ENCODE results near the gene SLC6A3.
"Not testable (repeated sequence)": the region's sequence is repeated elsewhere in the genome, so short reads cannot be mapped to it uniquely, and the experiment has no call there.

Gene SLC6A3

DNA sequence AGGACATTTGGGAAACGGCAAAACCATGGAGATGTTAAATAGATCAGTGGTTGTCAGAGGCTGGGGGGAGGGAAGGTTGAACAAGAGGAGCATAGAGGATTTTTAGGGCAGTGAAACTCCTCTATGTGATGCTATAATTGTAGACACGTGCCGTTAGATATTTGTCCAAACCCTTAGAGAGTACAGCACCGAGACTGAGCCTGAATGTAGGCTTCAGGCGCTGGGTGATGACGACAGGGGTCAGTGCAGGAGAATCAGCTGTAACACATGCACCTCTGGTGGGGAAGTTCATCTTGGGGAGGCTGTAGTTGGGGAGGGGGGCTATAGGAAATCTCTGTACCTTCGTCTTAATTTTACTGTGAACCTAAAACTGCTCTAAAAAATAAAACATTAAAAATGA lies 78.1 kb downstream of the SLC6A3 start:
- no peak for DNase-seq

DNA sequence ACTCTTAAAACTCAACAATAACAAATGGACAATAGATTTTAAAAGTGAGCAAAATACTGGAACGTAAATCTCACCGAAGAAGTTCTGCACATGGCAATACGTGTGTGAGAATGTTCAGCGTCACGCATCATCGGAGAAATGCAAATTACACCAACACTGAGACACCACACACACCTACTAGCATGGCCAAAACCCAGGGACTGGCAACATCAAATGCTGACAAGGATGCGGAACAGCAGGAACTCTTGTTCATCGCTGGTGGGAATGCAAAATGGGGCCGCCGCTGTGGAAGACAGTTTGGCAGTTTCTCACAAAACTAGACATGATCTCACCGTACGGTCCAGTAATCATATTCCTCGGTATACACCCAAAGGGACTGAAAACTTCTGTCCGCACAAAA lies 78.7 kb downstream of the SLC6A3 start:
- DNase-seq: no peak

DNA sequence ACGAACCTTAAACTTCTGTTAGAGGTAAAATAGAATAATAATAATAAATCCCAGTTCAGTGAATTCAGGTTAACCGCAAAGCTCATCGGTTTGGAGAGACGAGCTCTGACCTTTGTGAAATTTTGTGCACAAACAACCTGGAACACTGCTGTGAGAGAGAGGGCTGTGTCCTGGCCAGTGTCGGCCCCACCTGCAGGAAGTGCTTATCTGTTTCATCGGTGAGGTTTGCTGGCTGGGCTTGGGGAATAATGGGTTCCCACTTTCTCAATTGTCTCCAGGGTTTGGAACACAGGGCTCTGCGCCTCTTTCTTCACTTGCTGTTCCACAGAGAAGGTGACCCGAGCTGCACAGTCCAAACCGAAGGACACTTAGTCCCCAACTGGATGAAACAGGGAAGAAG lies 81.0 kb downstream of the SLC6A3 start:
- DNase-seq: no peak

DNA sequence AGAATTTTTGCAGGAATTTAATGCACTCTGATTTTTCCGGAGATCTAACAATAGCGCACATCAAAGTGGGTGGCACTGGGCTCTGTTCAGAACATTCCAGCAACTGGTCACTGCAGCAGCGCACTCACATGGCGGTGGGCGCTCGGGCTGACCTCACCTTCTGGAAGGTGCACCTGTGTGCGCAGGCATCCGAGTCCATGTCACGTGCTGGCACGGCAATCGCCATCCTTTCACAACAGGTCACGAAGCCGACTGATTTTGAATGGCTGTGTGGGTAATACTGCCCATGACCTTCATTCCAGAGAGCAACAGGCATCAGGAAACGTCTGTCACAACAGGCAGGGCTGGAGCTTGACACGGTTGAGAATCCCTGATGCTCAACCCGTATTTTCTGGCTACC lies 81.7 kb downstream of the SLC6A3 start:
- no peak for DNase-seq

DNA sequence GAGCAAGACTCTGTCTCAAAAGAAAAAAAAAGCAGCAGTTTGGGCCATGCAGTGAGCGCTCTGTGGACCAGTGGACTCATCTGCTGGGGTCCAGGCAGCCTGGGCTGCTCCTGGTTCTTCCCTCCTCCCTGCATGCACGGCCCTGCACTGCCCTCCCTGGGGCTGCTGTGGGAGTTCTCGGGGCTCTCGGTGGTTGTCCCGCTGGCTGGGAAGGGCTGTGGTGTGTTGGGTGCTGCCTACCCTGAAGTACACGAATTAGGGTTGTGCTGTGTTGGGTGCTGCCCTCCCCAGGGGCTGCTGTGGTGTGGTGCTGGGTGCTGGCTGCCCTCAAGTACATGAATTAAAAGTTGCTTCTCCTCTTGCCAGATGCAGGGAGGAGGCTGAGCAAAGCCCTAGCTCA lies 82.1 kb downstream of the SLC6A3 start:
- DNase-seq: no peak

DNA sequence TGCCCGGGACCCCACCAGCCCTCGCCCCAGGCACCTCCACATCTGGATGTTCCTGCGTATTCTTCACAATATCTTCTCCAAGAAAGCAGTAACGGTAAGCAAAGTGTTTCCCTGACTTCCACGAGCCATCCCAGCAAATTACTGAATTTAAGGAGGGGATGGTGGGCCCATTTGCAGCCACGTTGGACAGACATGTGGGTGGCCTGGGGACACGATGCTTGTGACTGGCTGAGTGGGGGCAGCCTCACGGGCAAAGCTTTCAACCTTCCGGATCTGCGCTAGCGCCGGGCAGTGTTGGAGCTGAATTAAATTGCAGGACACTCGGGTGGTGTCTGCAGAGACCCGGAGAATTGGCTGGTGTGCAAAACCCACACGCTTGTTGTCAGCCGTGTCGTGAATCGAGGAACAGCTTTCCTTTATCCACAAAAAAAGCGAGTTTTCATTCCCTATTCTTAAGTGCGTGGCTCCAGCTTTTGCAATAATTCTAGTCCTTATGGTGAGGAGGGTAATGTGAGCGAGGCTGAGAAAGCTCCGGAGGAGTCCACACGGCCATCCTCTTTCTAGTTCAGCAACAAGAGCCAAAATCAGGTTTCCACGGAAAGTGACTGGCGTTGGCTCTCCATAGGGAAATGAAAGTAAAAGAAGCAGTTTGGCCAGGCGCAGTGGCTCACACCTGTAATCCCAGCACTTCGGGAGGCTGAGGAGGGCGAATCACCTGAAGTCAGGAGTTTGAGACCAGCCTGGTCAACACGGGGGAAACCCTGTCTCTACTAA lies 82.8 kb downstream of the SLC6A3 start:
- DNase-seq: no peak

DNA sequence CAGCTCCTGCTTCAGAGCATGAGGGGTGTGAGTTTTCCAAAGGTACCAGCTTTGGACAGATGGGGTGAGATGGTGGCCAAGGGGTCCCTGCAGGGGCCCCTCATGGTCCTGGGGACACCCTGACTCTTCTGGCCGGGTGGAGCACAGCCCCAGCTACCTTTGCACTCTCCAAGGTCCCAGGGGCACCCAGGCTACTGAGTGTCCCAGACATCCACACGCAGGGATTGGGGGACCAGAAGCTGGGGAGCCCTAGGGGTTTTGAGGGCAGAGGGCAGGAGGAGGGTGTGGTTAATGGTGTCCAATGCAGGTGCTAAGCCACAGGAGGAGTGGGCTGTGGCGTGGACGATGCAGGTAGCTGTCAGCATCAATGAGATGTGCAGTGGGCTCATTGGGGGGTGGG lies 84.4 kb downstream of the SLC6A3 start:
- DNase-seq: no peak

DNA sequence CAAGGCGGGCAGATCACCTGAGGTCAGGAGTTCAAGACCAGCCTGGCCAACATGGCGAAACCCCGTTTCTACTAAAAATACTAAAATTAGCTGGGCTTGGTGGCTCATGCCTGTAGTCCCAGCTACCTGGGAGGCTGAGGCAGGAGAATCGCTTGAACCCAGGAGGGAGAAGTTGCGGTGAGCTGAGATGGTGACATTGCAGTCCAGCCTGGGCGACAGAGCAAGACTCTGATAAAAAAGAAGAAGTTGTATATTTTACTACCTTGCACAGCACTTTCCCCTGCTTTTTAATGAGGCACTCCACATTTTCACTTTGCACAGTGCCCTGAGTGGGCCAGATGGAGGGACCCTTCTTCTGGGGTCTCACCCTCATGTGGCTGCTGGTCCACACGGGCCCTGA lies 84.9 kb downstream of the SLC6A3 start:
- not testable (repeated sequence) for DNase-seq

DNA sequence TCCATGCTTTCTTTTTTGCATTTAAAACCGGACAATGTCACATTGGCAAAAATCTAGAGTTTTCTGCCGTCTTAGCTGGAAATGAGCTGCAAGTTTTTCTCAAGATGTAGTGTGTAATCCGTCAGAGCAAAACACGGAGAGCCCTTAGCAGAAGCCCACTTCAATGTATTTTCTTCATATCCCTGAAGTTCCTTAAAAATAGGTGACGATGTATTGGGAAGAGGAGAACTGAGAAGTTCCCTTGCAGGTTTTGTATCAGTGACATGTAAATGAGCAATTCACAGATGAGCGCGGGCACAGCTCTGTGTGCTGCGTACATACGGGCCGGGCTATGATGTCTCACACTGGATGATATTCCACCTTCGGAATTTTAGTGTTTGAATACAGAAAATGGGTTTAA lies 85.5 kb downstream of the SLC6A3 start:
- DNase-seq: no peak

DNA sequence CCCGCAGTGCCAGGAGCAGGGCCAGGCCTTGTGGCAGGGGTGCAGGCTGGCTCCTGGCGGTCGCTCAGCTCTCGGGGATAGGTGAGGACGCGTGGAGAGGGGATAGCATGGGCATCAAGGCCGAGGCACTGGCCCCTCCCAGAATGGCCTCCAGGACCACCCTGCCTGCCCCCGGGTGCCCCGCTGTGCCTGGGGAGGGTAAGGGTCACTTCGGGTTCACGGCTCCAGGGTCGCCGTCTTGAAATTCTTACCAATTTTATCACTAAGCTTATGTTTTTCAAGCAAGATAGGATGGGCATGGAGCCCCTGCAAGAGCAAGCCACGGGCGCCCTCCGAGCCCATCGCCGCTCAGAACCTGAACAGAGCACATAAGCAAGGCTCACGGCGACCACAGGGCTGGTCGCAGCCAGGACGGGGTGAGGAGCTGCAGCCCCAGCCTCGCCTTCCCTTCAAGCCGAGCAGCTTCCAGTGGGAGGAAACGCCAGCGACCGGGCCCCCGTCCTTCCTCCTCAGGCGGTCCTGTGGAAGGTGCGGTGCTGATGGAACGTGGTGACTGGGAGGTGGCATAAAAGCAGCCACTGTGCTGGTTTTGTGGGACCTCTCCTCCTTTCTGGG lies 86.1 kb downstream of the SLC6A3 start:
- no peak for DNase-seq

DNA sequence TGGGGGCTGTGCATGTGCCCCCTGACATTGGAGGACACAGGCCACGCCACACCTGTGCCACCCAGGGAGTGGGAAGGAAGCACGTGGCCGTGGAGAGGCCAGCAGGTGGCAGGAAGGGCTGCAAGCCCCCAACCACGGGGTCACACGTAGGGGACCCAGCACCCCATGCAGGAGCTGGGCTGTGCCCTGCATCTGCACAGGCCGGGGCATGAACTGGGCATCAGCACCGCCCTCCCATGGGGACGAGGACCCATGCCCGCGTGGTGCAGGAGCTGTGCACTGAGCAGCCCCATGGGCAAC lies 86.6 kb downstream of the SLC6A3 start:
- no peak for DNase-seq

DNA sequence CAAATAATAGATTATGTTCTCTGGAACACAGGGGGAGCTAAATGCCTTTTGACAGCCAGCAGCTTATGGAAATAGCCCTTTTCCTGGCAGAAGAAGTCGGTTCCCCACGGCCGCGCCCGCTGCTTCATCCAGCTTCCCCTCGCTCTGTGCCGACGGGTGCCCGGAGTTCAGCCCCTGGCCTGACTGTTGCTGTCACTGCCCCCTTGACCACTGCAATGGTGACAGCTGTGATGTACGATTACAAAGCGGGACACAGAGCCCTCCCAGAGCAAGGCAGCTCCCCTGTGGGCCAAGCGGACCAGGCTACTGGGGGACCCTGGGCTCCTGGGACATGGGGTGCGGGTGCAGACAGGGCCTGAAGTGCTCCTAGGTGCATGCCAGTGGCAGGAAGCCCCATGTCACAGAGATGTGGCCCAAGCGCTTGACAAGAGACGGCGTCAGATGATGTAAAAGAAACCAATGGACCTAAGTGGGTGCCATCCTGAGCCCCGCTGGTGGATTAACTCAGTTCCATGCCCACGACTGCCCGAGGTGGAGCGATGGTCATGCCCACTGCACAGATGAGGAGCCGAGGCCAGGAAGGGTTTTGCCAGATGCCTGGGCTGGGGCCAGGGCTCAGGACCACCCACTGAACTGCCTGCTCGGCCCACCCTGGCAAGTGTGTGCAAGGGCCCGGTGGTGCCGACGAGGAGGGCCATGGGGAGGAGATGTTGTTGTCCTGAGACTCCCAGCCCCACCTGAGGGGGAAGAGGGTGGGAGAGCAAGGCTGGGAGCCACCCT lies 87.1 kb downstream of the SLC6A3 start:
- no peak for DNase-seq

DNA sequence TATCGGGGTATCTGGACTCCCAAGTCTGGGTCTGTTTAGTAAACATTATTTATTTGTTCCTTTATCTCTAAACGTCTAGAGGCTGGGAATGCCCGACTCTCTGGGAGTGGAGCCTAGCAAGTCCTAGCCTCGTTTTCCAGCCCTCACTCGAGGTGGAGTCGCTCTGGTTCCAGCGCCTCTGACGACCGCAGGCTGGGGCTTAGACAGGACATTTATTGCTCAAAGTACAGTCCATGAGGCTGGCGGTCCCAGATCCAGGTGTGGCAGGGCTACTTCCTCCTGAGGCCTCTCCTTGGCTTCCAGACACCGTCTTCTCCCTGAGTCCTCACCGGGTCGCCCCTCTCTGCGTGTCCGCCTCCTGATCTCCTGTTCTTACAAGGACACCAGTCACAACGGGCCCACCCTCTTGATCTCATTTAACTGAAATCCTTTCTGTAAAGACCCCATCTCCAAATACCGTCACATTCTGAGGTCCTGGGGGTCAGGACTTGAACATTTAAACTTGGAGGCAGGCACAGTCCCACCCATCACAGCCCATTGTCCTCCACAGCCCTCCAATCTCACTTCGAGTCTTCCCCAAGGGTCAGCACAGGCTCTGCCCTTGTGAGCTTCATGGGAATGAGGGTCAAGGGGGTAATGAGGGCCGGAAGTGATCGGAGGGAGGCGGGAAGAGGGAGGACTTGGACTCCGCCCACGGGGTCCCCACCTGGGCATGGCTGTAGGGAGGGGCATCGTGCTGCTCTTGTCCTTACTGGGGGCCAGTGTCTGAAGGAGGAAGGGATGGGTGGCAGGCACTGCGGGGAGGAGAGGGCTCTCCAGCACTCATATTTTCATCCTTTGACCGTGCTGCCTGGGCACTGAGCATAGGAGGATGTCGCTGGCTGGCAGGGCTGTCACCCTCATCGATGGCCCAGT lies 88.1 kb downstream of the SLC6A3 start:
- no peak for DNase-seq

DNA sequence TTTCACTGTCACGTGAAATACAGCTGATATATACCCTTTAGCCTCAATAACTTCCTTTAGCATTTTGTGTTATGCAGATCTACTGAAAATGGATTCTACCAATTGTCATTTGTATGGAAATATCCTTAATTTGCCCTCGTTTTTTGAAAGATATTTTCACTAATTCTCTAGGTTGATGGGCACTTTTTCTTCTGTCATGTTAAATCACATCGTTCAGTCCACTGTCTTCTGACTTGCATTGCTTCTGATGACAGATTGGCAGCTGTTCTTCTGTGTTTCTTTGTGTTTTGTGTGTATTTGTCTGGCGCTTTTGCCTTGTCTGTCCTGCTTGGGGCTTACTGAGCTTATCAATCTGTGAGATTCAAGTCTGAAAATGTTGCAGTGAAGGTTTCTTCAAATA lies 90.7 kb downstream of the SLC6A3 start:
- no peak for DNase-seq

DNA sequence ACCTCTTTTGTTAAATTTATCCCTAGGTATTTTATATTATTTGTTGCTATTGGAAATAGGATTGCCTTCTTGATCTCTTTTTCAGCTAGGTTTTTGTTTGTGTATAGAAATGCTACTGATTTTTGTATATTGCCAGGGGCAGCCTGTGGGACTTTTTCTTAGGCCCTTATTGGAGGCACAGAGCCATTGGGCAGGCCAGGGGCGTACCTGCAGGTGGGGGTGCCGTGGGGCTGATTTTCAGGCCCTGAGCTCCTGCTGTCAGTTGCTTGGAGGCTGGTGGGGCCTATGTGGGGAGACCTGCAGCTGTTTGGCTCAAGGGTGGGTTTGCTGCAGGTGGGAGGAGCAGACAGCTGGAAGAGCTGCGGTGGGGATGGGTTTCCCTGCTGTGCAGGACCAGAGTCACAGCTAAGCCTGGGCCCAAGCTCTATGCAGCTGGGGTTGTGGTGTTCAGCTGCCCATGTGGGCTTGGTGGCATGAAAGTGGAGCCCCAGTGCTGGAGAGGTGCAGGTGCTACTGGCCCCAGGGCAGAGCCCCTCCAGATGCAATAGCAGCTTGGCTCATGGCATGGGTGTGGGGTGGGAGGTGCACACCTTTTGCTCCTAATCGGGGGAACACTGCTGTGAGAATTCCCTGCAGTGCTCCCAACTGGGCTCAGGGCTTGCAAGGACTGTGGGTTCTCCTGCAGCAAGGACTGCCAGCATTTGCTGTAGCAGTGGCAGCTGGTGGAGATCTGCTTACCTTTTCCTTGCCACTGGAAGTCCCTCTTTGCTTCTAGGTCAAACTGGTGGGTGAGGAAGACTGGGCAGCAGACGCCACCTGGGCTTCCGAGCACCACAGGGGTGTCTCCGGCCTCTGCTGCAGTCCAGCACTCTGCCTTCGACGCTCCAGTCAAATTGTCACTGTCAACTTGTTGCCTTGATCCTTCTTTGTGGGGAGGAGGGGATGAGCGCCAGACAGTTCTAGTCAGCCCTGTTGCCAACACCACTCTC lies 92.7 kb downstream of the SLC6A3 start:
- DNase-seq: no peak

DNA sequence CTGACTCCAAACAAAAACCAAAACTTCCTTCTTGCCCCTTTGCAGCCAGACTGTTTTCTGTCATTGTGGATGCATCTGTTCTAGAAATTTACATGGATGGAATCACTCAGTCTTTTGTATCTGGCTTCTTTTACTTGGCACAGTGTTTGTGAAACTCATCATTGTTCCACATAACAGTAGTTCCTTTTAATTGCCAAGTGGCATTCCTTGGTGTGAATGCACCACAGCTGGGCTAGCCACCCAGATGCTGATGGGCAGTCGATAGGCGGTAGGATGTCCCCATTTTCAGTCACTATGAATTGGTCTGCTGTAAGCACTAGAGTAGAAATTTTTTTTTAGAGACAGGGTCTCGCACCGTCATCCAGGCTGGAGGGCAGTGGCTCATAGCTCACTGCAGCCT lies 94.1 kb downstream of the SLC6A3 start:
- no peak for DNase-seq

DNA sequence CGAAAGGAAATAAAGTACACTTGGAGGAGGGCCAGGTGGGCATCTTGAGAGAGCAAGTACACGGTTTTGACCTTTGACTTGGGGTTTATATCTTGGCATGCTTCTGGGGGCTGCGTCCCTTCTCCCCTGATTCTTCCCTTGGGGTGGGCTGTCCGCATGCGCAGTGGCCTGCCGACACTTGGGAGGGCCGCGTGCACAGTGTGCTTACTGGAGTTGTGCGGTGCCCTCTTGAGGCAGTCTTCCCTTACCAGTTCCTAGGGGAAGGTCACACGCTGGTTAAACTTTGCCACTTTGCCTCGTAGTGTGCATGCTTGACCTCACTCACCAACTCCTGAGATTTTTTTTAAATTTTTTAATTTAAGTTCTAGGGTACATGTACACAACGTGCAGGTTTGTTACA lies 96.0 kb downstream of the SLC6A3 start:
- DNase-seq: no peak

DNA sequence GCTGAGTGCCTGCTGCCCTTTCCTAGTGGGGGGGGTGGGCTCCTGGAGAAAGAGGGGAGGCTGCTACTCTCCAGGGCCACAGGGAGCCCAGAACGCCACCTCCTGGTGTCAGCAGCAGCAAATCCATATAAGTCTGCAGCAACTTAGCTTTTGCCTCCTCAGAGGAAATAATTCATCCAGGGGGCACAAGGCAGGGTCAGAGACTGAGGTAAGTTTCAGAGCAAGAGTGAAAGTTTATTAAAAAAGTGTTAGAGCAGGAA lies 96.3 kb downstream of the SLC6A3 start:
- DNase-seq: no peak

DNA sequence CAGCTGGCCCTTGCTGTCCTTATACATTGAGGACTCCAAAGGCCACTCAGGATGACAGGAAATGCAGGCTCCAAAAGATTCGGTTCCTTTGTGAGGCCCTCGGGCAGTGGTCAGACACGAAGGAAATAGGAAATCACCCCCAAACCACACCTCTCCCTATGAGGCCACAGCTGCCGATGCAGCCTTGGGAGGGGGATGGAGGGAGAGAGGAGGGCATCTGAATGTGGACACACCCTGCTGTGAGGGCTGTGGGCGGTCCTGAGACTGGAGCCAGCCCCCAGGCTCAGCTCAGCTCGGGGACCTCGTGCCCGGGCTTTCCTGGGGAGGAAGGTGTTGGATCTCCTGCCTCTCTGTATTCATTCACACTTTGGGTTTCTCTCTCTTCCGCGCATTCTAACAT lies 97.7 kb downstream of the SLC6A3 start:
- no peak for DNase-seq

DNA sequence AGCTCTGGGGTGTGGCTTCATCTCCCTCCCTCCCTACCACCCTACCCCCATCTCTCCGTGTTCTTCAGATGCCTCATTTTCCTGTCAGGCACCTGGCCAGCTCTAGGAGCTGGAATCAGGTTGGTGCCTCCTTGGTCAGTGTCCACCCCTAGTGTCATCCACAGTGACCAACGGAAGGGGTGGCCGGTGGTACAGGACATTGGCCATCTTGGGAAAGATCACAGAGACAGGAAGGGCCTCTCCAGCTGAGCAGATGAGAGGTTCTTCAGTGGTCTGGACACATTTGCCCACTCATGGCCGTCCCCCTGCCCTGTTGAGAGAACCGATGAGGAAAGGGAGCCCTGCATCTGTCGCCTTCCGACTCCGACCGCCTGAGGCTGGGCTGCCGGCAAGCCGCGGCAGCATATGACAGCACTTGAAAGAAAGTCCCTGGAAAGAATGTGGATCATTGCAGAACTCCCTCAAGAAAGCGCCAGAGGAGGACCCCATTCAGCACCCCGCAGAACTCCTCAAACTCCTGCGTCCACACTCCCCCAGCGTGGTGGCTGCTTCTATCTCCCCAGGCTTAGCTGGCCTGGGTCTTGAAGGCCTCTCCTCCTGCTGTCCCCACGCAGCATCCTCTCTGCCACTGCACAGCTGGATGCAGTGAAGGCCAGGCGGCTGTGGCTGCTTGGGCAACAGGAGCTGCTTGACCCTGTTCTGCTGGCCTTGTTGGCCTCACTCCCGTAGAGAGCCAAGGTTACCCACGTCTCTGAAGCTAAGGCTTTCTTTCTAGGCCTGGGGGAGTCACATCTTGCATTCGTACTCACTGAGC lies 98.4 kb downstream of the SLC6A3 start:
- no peak for DNase-seq

DNA sequence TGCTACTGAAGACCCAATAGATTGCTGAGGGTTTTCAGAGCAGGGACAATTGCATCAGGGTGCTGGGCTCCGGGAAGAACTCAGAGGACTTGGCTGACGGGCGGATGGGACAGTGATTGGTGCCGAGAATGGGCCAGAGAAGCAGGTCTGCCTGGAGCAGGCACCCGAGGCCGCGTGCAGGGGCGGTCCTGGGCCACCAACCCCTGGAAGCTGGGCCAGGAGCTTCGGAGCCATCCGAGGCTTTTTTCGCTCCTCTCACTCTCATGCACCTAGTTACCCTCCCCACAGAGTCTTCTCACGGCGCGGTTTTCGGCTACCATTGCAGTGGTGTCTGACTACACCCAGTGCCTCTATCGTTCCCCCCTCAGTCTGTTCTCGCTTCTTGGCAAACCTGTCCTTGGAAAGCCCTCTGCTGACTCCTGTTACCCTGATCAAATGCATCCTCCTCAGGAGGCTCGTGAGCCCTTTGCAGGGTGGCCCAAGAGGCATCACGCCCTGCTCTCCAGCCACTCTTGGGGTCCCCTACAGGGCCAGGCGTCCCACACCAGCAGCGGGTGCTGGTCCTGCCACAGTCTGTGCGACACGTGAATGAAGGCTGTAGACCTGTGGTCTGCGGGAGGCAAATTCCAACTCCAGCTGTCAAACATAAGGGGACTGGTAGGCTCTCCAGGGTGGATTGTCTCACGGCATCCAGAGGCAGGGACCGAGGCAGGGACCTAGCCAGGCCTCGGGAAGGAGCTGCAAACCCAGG lies 99.2 kb downstream of the SLC6A3 start:
- DNase-seq: no peak

Measured in CD4-positive, alpha-beta T cell treated with Interleukin-10 for 1 hour (primary cell).